Astrocyte (in vitro differentiated cells and primary cell): ENCODE data around the gene HTR1D. TPM values are rescaled to one million over a fixed set of nuclear protein-coding genes. Genes with fewer than 3 reads are reported as not detected.
"Not testable (repeated sequence)": the region's sequence is repeated elsewhere in the genome, so short reads cannot be mapped to it uniquely, and the experiment has no call there.

Source experiments
- DNase-seq: peaks from one replicate; pipeline ENCODE4 v3.0.0-alpha.2; 2010; ENCODE audit warnings: low read depth
- FAIRE-seq: peaks from 2 replicates; lab custom pipeline; 2011; peaks lifted over from hg19 to GRCh38; lab: Jason Lieb, UNC
- H2AFZ ChIP-seq: 2 replicates; pipeline ENCODE4 v1.6.0; 2012; ENCODE audit warnings: low read depth, low read length, inconsistent platforms
- H3K27ac ChIP-seq: 2 replicates; pipeline ENCODE4 v1.5.1; 2011; ENCODE audit warnings: low read depth, low read length, inconsistent platforms
- H3K27me3 ChIP-seq: 2 replicates; pipeline ENCODE4 v1.6.0; 2011; ENCODE audit warnings: low read length, inconsistent platforms; ENCODE audit not compliant: insufficient read depth
- H3K36me3 ChIP-seq: 2 replicates; pipeline ENCODE4 v1.5.1; 2011; ENCODE audit warnings: low read length, inconsistent platforms; ENCODE audit not compliant: insufficient read depth
- H3K4me1 ChIP-seq: 2 replicates; pipeline ENCODE4 v1.5.1; 2011; ENCODE audit warnings: low read length, inconsistent platforms; ENCODE audit not compliant: insufficient read depth
- H3K4me2 ChIP-seq: 2 replicates; pipeline ENCODE4 v1.6.0; 2012; ENCODE audit warnings: low read length, inconsistent platforms
- H3K4me3 ChIP-seq: 2 replicates; pipeline ENCODE4 v1.5.1; 2011; ENCODE audit warnings: low read depth, mild to moderate bottlenecking, low read length, inconsistent platforms; ENCODE audit not compliant: insufficient read depth
- H3K79me2 ChIP-seq: 2 replicates; pipeline ENCODE4 v1.6.0; 2012; ENCODE audit warnings: mild to moderate bottlenecking, low read length, inconsistent platforms; ENCODE audit not compliant: insufficient read depth
- H3K9ac ChIP-seq: 2 replicates; pipeline ENCODE4 v1.6.0; 2012; ENCODE audit warnings: mild to moderate bottlenecking, low read length, inconsistent platforms
- H3K9me3 ChIP-seq: 2 replicates; pipeline ENCODE4 v1.5.1; 2012; ENCODE audit warnings: low read depth, mild to moderate bottlenecking, low read length, inconsistent platforms; ENCODE audit not compliant: insufficient read depth
- H4K20me1 ChIP-seq: 2 replicates; pipeline ENCODE4 v1.6.0; 2012; ENCODE audit warnings: low read length, inconsistent platforms; ENCODE audit not compliant: insufficient read depth
- H3K27ac Mint-ChIP-seq: one replicate; pipeline ENCODE4 v1.8.0; 2021; ENCODE audit warnings: mild to moderate bottlenecking, mixed read lengths; ENCODE audit not compliant: unreplicated experiment
- H3K27me3 Mint-ChIP-seq: one replicate; pipeline ENCODE4 v1.8.0; 2021; ENCODE audit warnings: low read depth, mixed read lengths; ENCODE audit not compliant: unreplicated experiment
- H3K36me3 Mint-ChIP-seq: one replicate; pipeline ENCODE4 v1.8.0; 2021; ENCODE audit warnings: low read depth, mixed read lengths; ENCODE audit not compliant: unreplicated experiment
- H3K4me1 Mint-ChIP-seq: one replicate; pipeline ENCODE4 v1.8.0; 2021; ENCODE audit warnings: low read depth, mixed read lengths; ENCODE audit not compliant: unreplicated experiment
- H3K4me3 Mint-ChIP-seq: one replicate; pipeline ENCODE4 v1.8.0; 2021; ENCODE audit warnings: mild to moderate bottlenecking, moderate library complexity, mixed read lengths; ENCODE audit not compliant: unreplicated experiment
- H3K9me3 Mint-ChIP-seq: one replicate; pipeline ENCODE4 v1.8.0; 2021; ENCODE audit warnings: mild to moderate bottlenecking, mixed read lengths; ENCODE audit not compliant: unreplicated experiment
- EZH2 ChIP-seq: IDR thresholded peaks from 2 replicates; pipeline ENCODE4 v1.6.1; 2012; ENCODE audit warnings: mild to moderate bottlenecking, low read length, inconsistent platforms; ENCODE audit not compliant: insufficient read depth
- total RNA-seq: library from RNA; stranded (reverse); gene quantifications from 2 replicates; pipeline ENCODE4 v1.2.1, GENCODE V29; 2021
- TF ChIP-seq, protein P1 (sequence below): IDR thresholded peaks from 2 replicates; pipeline ENCODE4 v1.5.1; 2011; ENCODE audit warnings: low read depth, mild to moderate bottlenecking, inconsistent platforms, low read length, moderate library complexity; ENCODE audit not compliant: insufficient read depth

Gene HTR1D
- total RNA-seq, 1 donor from 2014 or later, result 3.3 TPM

DNA sequence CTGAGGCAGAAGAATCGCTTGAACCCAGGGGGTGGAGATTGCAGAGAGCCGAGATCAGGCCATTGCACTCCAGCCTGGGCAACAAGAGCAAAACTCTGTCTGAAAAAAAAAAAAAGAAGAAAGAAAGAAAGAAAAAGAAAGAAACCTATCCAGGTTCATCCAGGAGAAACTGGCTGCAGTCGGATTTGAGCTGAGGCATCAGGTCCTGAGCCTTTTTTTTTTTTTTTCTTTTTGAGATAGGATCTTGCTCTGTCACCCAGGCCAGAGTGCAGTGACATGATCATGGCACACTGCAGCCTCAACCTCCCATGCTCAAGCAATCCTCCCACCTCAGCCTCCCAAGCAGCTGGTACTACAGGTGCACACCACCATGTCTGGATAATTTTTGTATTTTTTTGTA lies 26.1 kb downstream of the HTR1D start:
- DNase-seq, result no peak
- no peak for FAIRE-seq
- Histone ChIP-seq H3K4me2 (no peak overlapping the region), H2AFZ (no peak overlapping the region), H3K4me1 (peaks cover 45% of the 10 kb centered on the region), H3K9ac (no peak overlapping the region), H3K4me3 (no peak overlapping the region), H4K20me1 (no peaks in the 10 kb centered on the region), H3K36me3 (no peaks in the 10 kb centered on the region), H3K9me3 (no peaks in the 10 kb centered on the region), H3K27me3 (no peaks in the 10 kb centered on the region), H3K79me2 (no peaks in the 10 kb centered on the region), H3K27ac (no peak overlapping the region)
- Mint-ChIP-seq H3K9me3 (no peaks in the 10 kb centered on the region), H3K36me3 (peaks cover 2% of the 10 kb centered on the region), H3K4me3 (no peak overlapping the region), H3K27me3 (no peaks in the 10 kb centered on the region), H3K27ac (peak overlapping the region; percentile 8), H3K4me1 (peaks cover 38% of the 10 kb centered on the region)
- TF ChIP-seq, protein P1, sequence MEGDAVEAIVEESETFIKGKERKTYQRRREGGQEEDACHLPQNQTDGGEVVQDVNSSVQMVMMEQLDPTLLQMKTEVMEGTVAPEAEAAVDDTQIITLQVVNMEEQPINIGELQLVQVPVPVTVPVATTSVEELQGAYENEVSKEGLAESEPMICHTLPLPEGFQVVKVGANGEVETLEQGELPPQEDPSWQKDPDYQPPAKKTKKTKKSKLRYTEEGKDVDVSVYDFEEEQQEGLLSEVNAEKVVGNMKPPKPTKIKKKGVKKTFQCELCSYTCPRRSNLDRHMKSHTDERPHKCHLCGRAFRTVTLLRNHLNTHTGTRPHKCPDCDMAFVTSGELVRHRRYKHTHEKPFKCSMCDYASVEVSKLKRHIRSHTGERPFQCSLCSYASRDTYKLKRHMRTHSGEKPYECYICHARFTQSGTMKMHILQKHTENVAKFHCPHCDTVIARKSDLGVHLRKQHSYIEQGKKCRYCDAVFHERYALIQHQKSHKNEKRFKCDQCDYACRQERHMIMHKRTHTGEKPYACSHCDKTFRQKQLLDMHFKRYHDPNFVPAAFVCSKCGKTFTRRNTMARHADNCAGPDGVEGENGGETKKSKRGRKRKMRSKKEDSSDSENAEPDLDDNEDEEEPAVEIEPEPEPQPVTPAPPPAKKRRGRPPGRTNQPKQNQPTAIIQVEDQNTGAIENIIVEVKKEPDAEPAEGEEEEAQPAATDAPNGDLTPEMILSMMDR, result no peak
- TF ChIP-seq EZH2, result no peak

DNA sequence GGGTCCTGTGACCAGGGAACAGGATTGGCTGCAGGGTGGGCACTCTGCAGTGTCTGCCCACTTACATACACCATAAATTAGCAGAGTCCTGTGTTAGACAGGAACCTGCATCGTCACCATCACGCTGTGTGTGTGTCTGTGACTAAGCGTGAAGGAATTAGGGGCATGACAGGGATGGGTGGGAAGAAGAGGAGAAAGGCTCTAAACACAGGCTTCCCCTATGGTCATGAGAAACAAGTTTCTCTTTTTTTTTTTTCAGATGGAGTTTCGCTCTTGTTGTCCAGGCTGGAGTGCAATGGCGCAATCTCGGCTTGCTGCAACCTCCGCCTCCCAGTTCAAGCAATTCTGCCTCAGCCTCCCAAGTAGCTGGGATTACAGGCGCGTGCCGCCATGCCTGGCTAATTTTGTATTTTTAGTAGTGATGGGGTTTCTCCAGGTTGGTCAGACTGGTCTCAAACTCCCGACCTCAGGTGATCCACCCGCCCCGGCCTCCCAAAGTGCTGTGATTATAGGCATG lies 28.3 kb downstream of the HTR1D start:
- not testable (repeated sequence) for H3K4me3 Mint-ChIP-seq

DNA sequence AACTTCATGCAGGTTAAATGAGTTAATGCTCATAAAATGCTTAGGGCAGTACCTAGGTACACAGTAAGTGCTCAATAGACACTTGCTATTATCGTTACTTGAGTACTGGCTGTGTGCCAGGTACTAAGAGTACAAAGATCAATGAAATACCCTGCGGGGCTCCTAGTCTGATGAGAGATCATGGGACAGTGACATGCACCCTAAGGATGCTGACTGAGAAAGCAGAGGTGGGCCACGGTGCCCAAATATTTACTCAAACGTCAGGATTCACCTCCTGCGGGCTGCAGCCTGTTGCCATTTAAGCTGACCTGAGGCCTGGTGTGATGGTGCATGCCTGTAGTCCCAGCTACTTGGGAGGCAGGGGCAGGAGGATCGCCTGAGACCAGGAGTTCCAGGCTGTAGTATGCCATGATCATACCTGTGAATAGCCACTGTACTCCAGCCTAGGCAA lies 28.8 kb downstream of the HTR1D start:
- H3K36me3 ChIP-seq, result no peaks in the 10 kb centered on the region
- H4K20me1 ChIP-seq, result no peaks in the 10 kb centered on the region
- H3K27me3 Mint-ChIP-seq, result peaks cover 4% of the 10 kb centered on the region
- DNase-seq (no peak), FAIRE-seq (no peak)
- peaks cover 2% of the 10 kb centered on the region for H3K36me3 Mint-ChIP-seq
- H3K4me3 Mint-ChIP-seq, result no peak overlapping the region
- peak overlapping the region; percentile 79 for H3K27ac Mint-ChIP-seq
- H3K4me3 ChIP-seq, result no peak overlapping the region
- H3K27me3 ChIP-seq, result no peaks in the 10 kb centered on the region
- peaks cover 2% of the 10 kb centered on the region for H3K9me3 Mint-ChIP-seq
- no peak for TF ChIP-seq EZH2
- TF ChIP-seq, protein P1, result no peak
- H3K9me3 ChIP-seq, result no peaks in the 10 kb centered on the region
- peak overlapping the region; percentile 76 for H3K9ac ChIP-seq
- no peaks in the 10 kb centered on the region for H3K79me2 ChIP-seq
- no peak overlapping the region for H2AFZ ChIP-seq
- peaks cover 20% of the 10 kb centered on the region for H3K4me1 ChIP-seq
- peaks cover 21% of the 10 kb centered on the region for H3K4me1 Mint-ChIP-seq
- H3K4me2 ChIP-seq, result peak overlapping the region; percentile 30
- H3K27ac ChIP-seq, result peak overlapping the region; percentile 78

More for the DNA sequence above, 28.3 kb downstream of the HTR1D start:
- not testable (repeated sequence) for H3K27me3 ChIP-seq, H3K4me3 ChIP-seq, H3K9me3 Mint-ChIP-seq, H4K20me1 ChIP-seq, H2AFZ ChIP-seq, H3K27me3 Mint-ChIP-seq, H3K36me3 Mint-ChIP-seq, H3K9me3 ChIP-seq, H3K36me3 ChIP-seq, H3K79me2 ChIP-seq
- peak; percentile 98 for DNase-seq
- Histone ChIP-seq H3K4me2 (peak overlapping the region; percentile 30), H3K4me1 (peaks cover 26% of the 10 kb centered on the region), H3K27ac (peak overlapping the region; percentile 78), H3K9ac (peak overlapping the region; percentile 76)
- Mint-ChIP-seq H3K27ac (peak overlapping the region; percentile 79), H3K4me1 (peaks cover 27% of the 10 kb centered on the region)
- peak; percentile 34 for FAIRE-seq
